Measurements from ENCODE around the gene DST. TPM values are rescaled to one million over a fixed set of nuclear protein-coding genes. Genes with fewer than 3 reads are reported as not detected.

The DST gene
- total RNA-seq: 10 to 100 TPM; 11.2 to 11.9 TPM

DNA sequence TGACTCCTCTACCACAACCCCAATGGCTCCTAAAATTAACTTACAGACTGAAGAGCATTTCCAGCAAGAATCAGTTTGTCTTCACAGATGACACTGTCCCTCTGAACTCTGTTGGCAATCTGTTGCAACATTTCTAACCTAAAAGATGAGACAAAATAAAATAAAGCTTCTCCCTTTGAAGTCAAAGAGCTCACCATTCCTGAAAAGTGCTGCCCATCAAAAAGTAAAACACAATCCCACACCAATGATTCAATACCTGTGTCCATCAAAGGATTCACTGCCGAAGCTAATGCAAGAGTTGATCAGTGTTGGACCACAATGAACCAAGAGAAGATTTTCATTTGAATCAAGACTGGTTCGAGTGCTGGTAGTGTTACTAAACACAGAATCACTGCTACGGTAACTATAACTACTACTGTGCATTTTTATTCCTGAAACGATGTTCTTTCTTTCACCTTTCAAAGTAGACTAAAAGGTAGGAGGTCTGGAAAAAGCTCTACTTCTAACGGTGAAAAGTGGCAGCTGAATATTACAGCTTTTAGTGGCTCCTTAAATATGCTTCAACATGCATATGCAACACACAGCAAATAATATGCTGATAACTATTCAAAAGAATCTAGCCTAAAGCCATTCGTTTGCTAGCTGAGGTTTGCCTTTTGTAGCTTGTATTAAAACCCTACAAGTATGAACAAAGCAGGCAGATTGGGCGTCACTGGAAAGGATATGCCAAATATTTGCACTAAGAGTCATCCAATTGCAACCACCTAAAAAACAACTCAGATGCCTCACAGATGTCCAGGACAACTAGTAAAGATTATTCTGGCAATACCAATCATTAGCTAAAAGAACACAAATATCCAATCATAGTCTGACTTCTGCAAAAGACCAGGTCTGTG, at the start of gene DST:
Gene DST (minus strand): TSS at position 524 of the 896 bp plus-strand sequence.
- DNase-seq: no peak
- Mint-ChIP-seq H3K9me3 (no peaks in the 10 kb centered on the region), H3K4me3 (no peak within 1 kb of the TSS), H3K36me3 (ENCODE audit: insufficient read depth in 2 of 2) (no peaks in the 10 kb centered on the region), H3K4me1 (ENCODE audit: low read depth) (no peaks in the 10 kb centered on the region), H3K27ac (no peak within 1 kb of the TSS), H3K27me3 (ENCODE audit: low read depth) (no peaks in the 10 kb centered on the region)
- ATAC-seq (replicated peaks in 1 of 2): no peak

DNA sequence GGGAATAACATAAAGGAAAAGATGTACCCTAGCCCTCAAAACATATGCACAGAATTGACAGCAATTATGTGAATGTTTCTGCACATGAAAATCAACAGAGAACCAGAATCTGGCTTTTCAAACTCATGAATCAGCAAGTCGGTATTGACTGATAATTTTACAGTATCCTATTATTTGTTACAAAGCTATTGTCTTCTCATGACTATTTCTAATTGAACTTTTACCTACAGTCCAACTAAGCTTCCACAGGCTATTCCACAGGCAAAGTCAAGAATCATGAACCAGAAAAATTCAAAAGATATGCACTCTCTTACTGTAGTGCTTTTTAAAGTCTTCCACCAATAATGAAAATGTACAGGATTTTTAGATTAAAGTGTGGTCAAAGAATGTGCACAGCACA, 49.1 kb upstream of the DST start:
- Mint-ChIP-seq H3K27me3 (ENCODE audit: low read depth) (peaks cover 14% of the 10 kb centered on the region), H3K9me3 (peaks cover 0 to 2% of the 10 kb centered on the region in 2 donors), H3K4me3 (no peak overlapping the region), H3K27ac (no peak overlapping the region), H3K36me3 (ENCODE audit: insufficient read depth in 2 of 2) (no peaks in the 10 kb centered on the region), H3K4me1 (ENCODE audit: low read depth) (no peaks in the 10 kb centered on the region)
- DNase-seq (no peak), ATAC-seq (replicated peaks in 1 of 2) (no peak)

DNA sequence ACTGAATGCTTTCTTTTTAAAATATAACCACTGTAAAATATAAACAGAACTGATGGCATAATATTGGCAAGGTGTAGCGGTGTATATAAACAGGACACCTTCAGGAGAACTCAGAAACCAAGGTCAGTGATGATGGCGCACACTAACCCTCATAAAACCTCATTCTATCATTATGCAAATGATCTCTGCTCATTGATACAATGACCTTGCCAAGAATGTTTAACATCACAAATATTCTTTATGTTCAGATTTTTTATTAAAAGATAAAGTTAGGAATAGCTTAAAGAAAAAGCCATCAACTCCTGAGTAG, 48.6 kb upstream of the DST start:
- Mint-ChIP-seq H3K27ac (no peak overlapping the region), H3K4me3 (no peak overlapping the region), H3K36me3 (ENCODE audit: insufficient read depth in 2 of 2) (no peaks in the 10 kb centered on the region), H3K27me3 (ENCODE audit: low read depth) (peaks cover 14% of the 10 kb centered on the region), H3K4me1 (ENCODE audit: low read depth) (no peaks in the 10 kb centered on the region), H3K9me3 (peaks cover 0 to 2% of the 10 kb centered on the region in 2 donors)
- ATAC-seq (replicated peaks in 1 of 2) (no peak), DNase-seq (no peak)

DNA sequence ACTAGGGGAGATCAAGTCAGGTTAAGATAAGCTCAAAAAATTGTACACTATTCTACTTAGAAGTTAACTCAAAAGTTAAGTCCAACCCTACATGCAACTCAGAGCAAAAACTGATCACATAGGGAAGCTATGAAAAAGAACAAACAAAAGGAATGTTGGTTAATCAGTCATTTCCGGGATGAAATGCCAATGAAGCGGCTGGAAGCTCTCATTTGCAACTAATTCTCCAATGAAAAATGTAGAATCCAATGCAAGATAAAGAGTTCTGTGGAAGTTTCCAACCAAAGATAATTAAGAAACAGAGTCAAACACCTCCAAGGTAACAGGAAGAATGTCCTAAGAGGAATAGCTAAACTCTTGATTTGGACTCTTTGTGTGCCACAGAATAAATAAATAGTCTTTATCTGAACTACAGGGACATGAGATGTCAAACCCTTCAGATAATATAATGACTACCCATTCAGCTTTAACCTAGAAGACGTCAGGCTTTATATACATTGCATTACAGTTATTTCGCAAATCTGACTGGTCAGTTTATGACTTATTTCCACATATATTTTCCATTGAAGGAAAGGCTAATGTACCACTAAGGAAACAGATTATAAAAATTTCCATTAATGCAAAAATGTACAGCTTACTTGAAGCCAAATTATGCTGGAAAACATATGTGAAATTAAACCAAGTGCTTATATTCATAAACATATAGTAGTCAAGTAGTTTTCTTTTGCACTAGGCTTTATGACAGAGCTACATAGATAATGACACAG, 48.0 kb upstream of the DST start:
- H3K36me3 Mint-ChIP-seq (ENCODE audit: insufficient read depth in 2 of 2): no peaks in the 10 kb centered on the region
- H3K27me3 Mint-ChIP-seq (ENCODE audit: low read depth): peaks cover 14% of the 10 kb centered on the region
- no peak overlapping the region for H3K27ac Mint-ChIP-seq
- H3K4me1 Mint-ChIP-seq (ENCODE audit: low read depth): no peaks in the 10 kb centered on the region
- ATAC-seq (replicated peaks in 1 of 2) (no peak), DNase-seq (no peak)
- no peak overlapping the region for H3K4me3 Mint-ChIP-seq
- H3K9me3 Mint-ChIP-seq: peaks cover 0 to 2% of the 10 kb centered on the region in 2 donors

DNA sequence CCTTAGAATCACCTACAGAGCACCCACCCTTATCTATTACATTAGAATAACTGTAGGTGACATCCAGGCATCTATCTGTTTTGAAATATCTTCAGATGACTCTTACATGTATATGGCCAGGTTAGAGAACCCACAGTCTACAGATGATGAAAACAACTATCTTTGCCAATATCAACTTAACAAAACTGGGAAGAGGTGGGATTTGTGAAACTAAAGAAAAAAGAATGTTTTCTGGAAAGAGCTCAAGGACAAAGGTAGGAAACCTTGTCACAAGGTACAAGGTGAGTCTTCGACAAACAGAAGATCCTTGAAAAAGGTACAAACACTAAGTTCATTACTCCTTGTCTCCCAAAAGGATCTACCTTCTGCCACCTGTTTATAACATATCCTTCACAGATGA, 47.0 kb upstream of the DST start:
- Mint-ChIP-seq H3K27ac (no peak overlapping the region), H3K27me3 (ENCODE audit: low read depth) (peaks cover 14% of the 10 kb centered on the region), H3K4me1 (ENCODE audit: low read depth) (no peaks in the 10 kb centered on the region), H3K9me3 (no peaks in the 10 kb centered on the region), H3K36me3 (ENCODE audit: insufficient read depth in 2 of 2) (no peaks in the 10 kb centered on the region), H3K4me3 (no peak overlapping the region)
- ATAC-seq (replicated peaks in 1 of 2): no peak
- DNase-seq: no peak

DNA sequence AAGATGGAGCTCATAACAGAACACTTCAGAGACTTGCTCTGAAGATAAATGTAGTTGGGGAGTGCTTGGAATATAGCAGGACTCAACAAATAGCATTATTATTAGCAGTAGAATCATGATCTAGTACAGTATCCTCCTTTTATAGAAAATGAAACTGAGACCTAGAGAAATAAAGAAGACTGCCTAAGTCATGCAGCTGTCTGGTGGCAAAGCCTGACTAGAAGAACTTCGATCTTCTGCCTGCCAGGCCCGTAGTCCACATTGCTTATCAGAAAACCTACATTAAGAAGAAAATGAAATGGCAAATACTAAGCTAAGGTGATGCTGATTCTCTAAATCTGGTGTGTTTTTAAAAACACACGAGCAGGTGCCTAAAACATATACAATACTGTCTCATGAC, 46.4 kb upstream of the DST start:
- Mint-ChIP-seq H3K4me1 (ENCODE audit: low read depth) (no peaks in the 10 kb centered on the region), H3K27ac (no peak overlapping the region)

DNA sequence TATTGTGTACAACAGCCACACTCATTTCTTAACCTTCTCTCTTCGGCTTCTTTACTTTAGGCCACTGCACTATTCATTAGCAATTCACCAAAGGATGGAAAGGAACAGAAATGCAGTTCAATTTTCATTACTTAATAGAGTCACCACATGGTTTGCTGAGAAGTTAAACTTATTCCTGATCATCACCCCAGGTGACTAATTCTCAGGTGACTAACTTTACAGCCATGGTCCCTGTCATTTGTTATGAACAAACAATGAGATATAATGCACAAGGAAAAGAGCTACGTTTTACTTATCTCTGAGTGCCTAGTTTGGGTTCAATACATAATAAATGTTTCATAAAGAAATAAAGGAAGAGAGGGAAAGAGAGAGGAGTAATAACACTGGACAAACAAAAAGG, 45.8 kb upstream of the DST start:
- DNase-seq: no peak
- H3K36me3 Mint-ChIP-seq (ENCODE audit: insufficient read depth in 2 of 2): no peaks in the 10 kb centered on the region
- no peak for ATAC-seq (replicated peaks in 1 of 2)
- no peak overlapping the region for H3K27ac Mint-ChIP-seq
- no peaks in the 10 kb centered on the region for H3K9me3 Mint-ChIP-seq
- no peak overlapping the region for H3K4me3 Mint-ChIP-seq
- H3K27me3 Mint-ChIP-seq (ENCODE audit: low read depth): peaks cover 14% of the 10 kb centered on the region
- no peaks in the 10 kb centered on the region for H3K4me1 Mint-ChIP-seq (ENCODE audit: low read depth)

More for the DNA sequence above, 46.4 kb upstream of the DST start:
- Mint-ChIP-seq H3K27me3 (ENCODE audit: low read depth) (peaks cover 14% of the 10 kb centered on the region), H3K4me3 (no peak overlapping the region), H3K36me3 (ENCODE audit: insufficient read depth in 2 of 2) (no peaks in the 10 kb centered on the region), H3K9me3 (no peaks in the 10 kb centered on the region)
- ATAC-seq (replicated peaks in 1 of 2): no peak
- no peak for DNase-seq

DNA sequence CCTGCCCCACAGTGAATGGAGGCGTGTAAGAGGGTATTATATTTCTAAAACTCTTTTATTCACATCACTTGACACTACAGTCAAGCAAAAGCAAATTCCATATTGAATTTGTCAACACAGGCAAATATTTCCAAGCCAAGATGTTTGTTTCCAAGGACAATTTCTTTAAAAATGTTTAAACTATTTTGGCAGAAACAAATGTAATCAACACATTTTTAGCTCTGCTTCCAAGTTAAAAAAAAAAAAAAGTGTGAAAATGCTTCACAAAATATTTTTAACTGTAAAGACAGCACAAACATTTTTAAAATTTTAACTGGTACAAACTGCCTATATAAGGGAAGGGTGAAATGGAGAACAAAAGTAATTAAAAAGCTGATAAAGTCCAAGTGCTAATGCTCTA, 44.9 kb upstream of the DST start:
- H3K4me3 Mint-ChIP-seq: no peak overlapping the region
- H3K27ac Mint-ChIP-seq: no peak overlapping the region
- peaks cover 7% of the 10 kb centered on the region for H3K27me3 Mint-ChIP-seq (ENCODE audit: low read depth)
- no peak for ATAC-seq (replicated peaks in 1 of 2)
- DNase-seq: no peak
- H3K36me3 Mint-ChIP-seq (ENCODE audit: insufficient read depth in 2 of 2): no peaks in the 10 kb centered on the region
- no peaks in the 10 kb centered on the region for H3K4me1 Mint-ChIP-seq (ENCODE audit: low read depth)
- H3K9me3 Mint-ChIP-seq: no peaks in the 10 kb centered on the region

DNA sequence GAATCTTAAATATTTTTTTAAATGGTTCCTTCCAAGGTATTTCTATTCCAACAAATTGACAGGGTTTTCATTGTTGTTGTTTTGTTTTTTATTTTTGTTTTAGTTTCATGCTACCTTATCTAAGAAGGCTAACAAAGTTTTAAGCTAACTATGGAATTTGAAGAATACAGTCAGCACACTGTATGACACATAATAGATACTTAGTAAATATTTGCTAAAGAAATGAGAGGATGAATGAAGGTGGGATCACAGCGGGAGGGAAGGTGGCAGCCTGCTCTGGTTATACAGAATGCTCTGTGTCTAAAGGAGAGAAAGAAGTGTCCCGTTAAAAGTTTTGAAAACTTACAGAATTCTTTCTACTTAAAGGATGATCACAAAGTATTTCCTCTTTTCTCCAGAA, 43.7 kb upstream of the DST start:
- Mint-ChIP-seq H3K27me3 (ENCODE audit: low read depth) (peaks cover 6% of the 10 kb centered on the region), H3K9me3 (no peaks in the 10 kb centered on the region), H3K27ac (no peak overlapping the region), H3K36me3 (ENCODE audit: insufficient read depth in 2 of 2) (no peaks in the 10 kb centered on the region), H3K4me3 (no peak overlapping the region), H3K4me1 (ENCODE audit: low read depth) (no peaks in the 10 kb centered on the region)
- no peak for ATAC-seq (replicated peaks in 1 of 2)
- no peak for DNase-seq

DNA sequence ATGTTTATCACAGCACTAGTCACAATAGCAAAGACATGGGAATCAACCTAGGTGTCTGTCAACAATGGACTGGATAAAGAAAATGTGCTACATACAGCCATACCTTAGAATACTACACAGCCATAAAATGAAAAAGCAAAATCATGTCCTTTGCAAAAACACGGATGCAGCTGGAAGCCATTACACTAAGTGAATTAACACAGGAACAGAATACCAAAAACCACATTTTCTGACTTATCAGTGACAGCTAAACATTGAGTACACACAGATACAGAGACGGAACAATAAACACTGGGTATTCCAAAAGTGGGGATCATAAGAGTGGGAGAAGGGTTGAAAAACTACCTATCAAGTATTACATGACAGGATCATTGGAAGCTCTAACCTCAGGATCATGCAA, 43.3 kb upstream of the DST start:
- Mint-ChIP-seq H3K27ac (no peak overlapping the region), H3K27me3 (ENCODE audit: low read depth) (peaks cover 6% of the 10 kb centered on the region), H3K36me3 (ENCODE audit: insufficient read depth in 2 of 2) (no peaks in the 10 kb centered on the region), H3K4me3 (no peak overlapping the region), H3K4me1 (ENCODE audit: low read depth) (no peaks in the 10 kb centered on the region), H3K9me3 (no peaks in the 10 kb centered on the region)
- ATAC-seq (replicated peaks in 1 of 2): no peak
- DNase-seq: no peak

DNA sequence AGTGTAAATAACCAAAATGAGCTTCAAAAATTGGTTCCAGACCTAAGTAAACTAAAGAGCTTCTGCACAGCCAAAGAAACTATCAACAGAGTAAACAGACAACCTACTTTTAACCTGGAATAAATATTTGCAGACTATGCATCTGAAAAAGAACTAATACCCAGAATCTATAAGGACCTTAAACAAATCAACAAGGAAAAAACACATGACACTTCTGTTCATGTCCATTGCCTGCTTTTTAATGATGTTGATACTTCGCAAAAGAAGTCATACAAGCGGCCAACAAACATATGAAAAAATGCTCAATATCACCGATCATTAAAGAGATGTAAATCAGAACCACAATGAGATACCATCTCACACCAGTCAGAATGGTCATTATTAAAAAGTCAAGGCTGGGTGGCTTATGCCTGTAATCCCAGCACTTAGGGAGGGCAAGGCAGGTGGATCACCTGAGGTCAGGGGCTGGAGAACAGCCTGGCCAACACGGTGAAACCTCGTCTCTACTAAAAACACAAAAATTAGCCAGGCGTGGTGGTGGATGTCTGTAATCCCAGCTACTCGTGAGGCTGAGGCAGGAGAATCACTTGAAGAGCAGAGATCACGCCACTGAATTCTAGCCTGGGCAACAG, 42.5 kb upstream of the DST start:
- Mint-ChIP-seq H3K9me3 (no peaks in the 10 kb centered on the region), H3K27ac (no peak overlapping the region), H3K4me3 (no peak overlapping the region), H3K4me1 (ENCODE audit: low read depth) (no peaks in the 10 kb centered on the region), H3K36me3 (ENCODE audit: insufficient read depth in 2 of 2) (no peaks in the 10 kb centered on the region), H3K27me3 (ENCODE audit: low read depth) (peaks cover 6% of the 10 kb centered on the region)
- ATAC-seq (replicated peaks in 1 of 2) (no peak), DNase-seq (no peak)

DNA sequence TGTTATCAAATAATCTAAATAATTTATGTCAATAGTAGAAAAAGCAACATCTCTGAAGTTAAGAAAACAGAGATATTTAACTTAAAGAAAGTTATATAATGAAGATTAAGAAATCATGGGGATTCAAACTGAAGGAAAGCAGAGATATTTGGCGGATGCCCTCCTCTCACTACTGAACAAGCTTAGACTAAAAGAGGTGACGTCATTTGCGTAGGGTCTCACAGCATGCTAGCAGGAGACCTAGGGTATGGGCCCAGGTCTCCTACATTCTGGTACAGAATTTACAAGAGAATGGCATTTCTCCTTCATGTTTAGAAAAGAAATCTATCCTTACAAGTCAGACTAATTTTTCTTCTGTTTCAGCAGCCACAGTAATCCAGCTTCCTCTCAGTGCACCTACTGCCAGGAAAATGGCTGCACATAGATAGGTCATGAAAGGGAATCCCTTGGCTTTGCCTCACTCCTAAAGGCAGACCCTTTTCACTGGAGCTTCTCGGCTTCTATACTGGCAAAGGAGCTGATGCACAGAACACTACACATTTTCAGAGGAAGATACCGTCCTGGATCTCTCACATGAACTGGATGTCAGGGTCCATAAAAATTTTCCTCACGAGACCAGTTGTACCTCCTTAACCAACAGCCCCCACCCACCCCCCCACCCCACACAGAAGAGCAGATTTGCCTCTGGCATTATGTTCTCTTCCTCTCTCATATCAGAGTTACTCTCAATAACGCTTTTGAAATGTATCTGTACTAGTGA, 41.8 kb upstream of the DST start:
- H3K9me3 Mint-ChIP-seq: no peaks in the 10 kb centered on the region
- H3K27me3 Mint-ChIP-seq (ENCODE audit: low read depth): peaks cover 6% of the 10 kb centered on the region
- H3K36me3 Mint-ChIP-seq (ENCODE audit: insufficient read depth in 2 of 2): no peaks in the 10 kb centered on the region
- no peak overlapping the region for H3K4me3 Mint-ChIP-seq
- no peak for DNase-seq
- ATAC-seq (replicated peaks in 1 of 2): no peak
- H3K4me1 Mint-ChIP-seq (ENCODE audit: low read depth): no peaks in the 10 kb centered on the region
- H3K27ac Mint-ChIP-seq: no peak overlapping the region

DNA sequence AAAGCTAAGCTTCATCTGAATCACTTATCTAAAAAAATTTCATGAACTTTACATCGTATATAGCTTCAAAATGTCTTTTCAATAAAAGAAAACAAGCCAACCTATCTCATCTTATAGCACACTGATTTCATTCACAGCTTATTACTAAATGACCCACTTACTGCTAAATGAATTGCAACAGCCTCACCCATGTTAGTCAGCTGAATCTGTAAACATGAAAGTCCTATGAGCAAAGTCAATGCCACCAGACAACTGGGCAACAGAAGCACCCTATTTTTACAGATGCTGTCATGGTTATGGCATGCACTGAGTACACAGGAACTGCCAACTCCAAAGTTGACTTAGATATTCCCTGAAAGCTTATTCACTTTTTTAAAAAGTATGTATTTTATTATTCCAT, 41.2 kb upstream of the DST start:
- H3K4me1 Mint-ChIP-seq (ENCODE audit: low read depth): no peaks in the 10 kb centered on the region
- H3K4me3 Mint-ChIP-seq: no peak overlapping the region
- no peak overlapping the region for H3K27ac Mint-ChIP-seq
- peaks cover 6% of the 10 kb centered on the region for H3K27me3 Mint-ChIP-seq (ENCODE audit: low read depth)
- no peaks in the 10 kb centered on the region for H3K36me3 Mint-ChIP-seq (ENCODE audit: insufficient read depth in 2 of 2)
- ATAC-seq (replicated peaks in 1 of 2) (no peak), DNase-seq (no peak)
- H3K9me3 Mint-ChIP-seq: no peaks in the 10 kb centered on the region

Measured in activated T-cell treated with anti-CD3 and anti-CD28 coated beads, Interleukin-2, amount 50 U/mL, for 72 hours (primary cell).